HG03432 (cell line): ENCODE measurements around the gene TBC1D5.
A peak's percentile ranks its signal among the peaks of the same experiment; 100 is the strongest.
"Not testable (repeated sequence)": the region's sequence is repeated elsewhere in the genome, so short reads cannot be mapped to it uniquely, and the experiment has no call there.

Source experiments
- ATAC-seq: cut with Tn5 transposase; IDR thresholded peaks from one replicate; pipeline ENCODE4 v1.9.1; 2021; ENCODE audit warnings: mild to moderate bottlenecking, moderate library complexity; ENCODE audit not compliant: unreplicated experiment

The TBC1D5 gene

GRCh38 chr3:17552351-17552750 lies 190.1 kb downstream of the TBC1D5 start:
- no peak for ATAC-seq

- no peak for ATAC-seq
These were observed 190.5 kb downstream of the TBC1D5 start for GRCh38 chr3:17551895-17552294.

GRCh38 chr3:17551333-17551732 lies 191.1 kb downstream of the TBC1D5 start:
- ATAC-seq, result no peak

GRCh38 chr3:17550624-17551023 lies 191.8 kb downstream of the TBC1D5 start:
- ATAC-seq, result no peak

GRCh38 chr3:17546500-17547255 lies 195.8 kb downstream of the TBC1D5 start:
- ATAC-seq, result no peak

GRCh38 chr3:17544632-17545031 lies 197.8 kb downstream of the TBC1D5 start:
- ATAC-seq, result no peak

- no peak for ATAC-seq
These were observed 199.8 kb downstream of the TBC1D5 start for GRCh38 chr3:17542591-17542990.

GRCh38 chr3:17539436-17539835 lies 203.0 kb downstream of the TBC1D5 start:
- no peak for ATAC-seq

GRCh38 chr3:17535274-17535673 lies 207.2 kb downstream of the TBC1D5 start:
- ATAC-seq, result no peak

GRCh38 chr3:17532446-17532845 lies 210.0 kb downstream of the TBC1D5 start:
- ATAC-seq, result not testable (repeated sequence)

- no peak for ATAC-seq
These were observed 212.8 kb downstream of the TBC1D5 start for GRCh38 chr3:17529677-17530076.

- no peak for ATAC-seq
These were observed 224.0 kb downstream of the TBC1D5 start for GRCh38 chr3:17518189-17519059.

GRCh38 chr3:17515445-17516234 lies 226.8 kb downstream of the TBC1D5 start:
- ATAC-seq, result no peak

- peak; percentile 69 for ATAC-seq
These were observed 227.8 kb downstream of the TBC1D5 start for GRCh38 chr3:17514597-17514996.

- no peak for ATAC-seq
These were observed 232.2 kb downstream of the TBC1D5 start for GRCh38 chr3:17510265-17510664.

- no peak for ATAC-seq
These were observed 234.2 kb downstream of the TBC1D5 start for GRCh38 chr3:17508180-17508752.

GRCh38 chr3:17507480-17507879 lies 235.0 kb downstream of the TBC1D5 start:
- no peak for ATAC-seq

GRCh38 chr3:17505856-17506255 lies 236.6 kb downstream of the TBC1D5 start:
- no peak for ATAC-seq

- no peak for ATAC-seq
These were observed 240.7 kb downstream of the TBC1D5 start for GRCh38 chr3:17501745-17502144.

- no peak for ATAC-seq
These were observed 241.8 kb downstream of the TBC1D5 start for GRCh38 chr3:17500618-17501017.
